Osteocyte (in vitro differentiated cells): ENCODE data around the gene RASSF5. TPM values are rescaled to one million over a fixed set of nuclear protein-coding genes. Genes with fewer than 3 reads are reported as not detected.

Experiments used
- DNase-seq: peaks from one replicate; pipeline ENCODE4 v3.0.0; 2021; ENCODE audit warnings: mixed read lengths; ENCODE audit not compliant: unreplicated experiment; ENCODE audit errors: extremely low spot score
- H3K27ac Mint-ChIP-seq: one replicate; pipeline ENCODE4 v1.8.0; 2021; ENCODE audit warnings: mild to moderate bottlenecking, mixed read lengths; ENCODE audit not compliant: unreplicated experiment
- H3K27me3 Mint-ChIP-seq: one replicate; pipeline ENCODE4 v1.8.0; 2021; ENCODE audit warnings: mixed read lengths; ENCODE audit not compliant: unreplicated experiment
- H3K36me3 Mint-ChIP-seq: one replicate; pipeline ENCODE4 v1.8.0; 2021; ENCODE audit warnings: mixed read lengths; ENCODE audit not compliant: unreplicated experiment
- H3K4me1 Mint-ChIP-seq: one replicate; pipeline ENCODE4 v1.8.0; 2021; ENCODE audit warnings: mixed read lengths; ENCODE audit not compliant: unreplicated experiment
- H3K4me3 Mint-ChIP-seq: one replicate; pipeline ENCODE4 v1.8.0; 2021; ENCODE audit warnings: mild to moderate bottlenecking, moderate library complexity, mixed read lengths; ENCODE audit not compliant: unreplicated experiment
- H3K9me3 Mint-ChIP-seq: one replicate; pipeline ENCODE4 v1.8.0; 2021; ENCODE audit warnings: mixed read lengths; ENCODE audit not compliant: unreplicated experiment
- total RNA-seq: library from RNA; stranded (reverse); gene quantifications from 2 replicates; pipeline ENCODE4 v1.2.1, GENCODE V29; 2021
- TF ChIP-seq, protein P1 (sequence below): fragments of 200-600 bp; sonication (generic); IDR thresholded peaks from 2 replicates; pipeline ENCODE4 v1.5.0; 2021; ENCODE audit warnings: antibody characterized with exemption, mild to moderate bottlenecking, moderate library complexity

RASSF5 gene
- total RNA-seq, 1 donor from 2014 or later, result not detected

GRCh38 chr1:206487970-206488369 is 19.4 kb upstream of the RASSF5 start:
- H3K36me3 Mint-ChIP-seq, result peaks cover 9% of the 10 kb centered on the region
- no peaks in the 10 kb centered on the region for H3K4me1 Mint-ChIP-seq
- no peak for DNase-seq
- no peaks in the 10 kb centered on the region for H3K9me3 Mint-ChIP-seq
- H3K4me3 Mint-ChIP-seq, result no peak overlapping the region
- TF ChIP-seq, protein P1, sequence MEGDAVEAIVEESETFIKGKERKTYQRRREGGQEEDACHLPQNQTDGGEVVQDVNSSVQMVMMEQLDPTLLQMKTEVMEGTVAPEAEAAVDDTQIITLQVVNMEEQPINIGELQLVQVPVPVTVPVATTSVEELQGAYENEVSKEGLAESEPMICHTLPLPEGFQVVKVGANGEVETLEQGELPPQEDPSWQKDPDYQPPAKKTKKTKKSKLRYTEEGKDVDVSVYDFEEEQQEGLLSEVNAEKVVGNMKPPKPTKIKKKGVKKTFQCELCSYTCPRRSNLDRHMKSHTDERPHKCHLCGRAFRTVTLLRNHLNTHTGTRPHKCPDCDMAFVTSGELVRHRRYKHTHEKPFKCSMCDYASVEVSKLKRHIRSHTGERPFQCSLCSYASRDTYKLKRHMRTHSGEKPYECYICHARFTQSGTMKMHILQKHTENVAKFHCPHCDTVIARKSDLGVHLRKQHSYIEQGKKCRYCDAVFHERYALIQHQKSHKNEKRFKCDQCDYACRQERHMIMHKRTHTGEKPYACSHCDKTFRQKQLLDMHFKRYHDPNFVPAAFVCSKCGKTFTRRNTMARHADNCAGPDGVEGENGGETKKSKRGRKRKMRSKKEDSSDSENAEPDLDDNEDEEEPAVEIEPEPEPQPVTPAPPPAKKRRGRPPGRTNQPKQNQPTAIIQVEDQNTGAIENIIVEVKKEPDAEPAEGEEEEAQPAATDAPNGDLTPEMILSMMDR, result no peak
- H3K27ac Mint-ChIP-seq, result no peak overlapping the region
- no peaks in the 10 kb centered on the region for H3K27me3 Mint-ChIP-seq

- H3K4me1 Mint-ChIP-seq, result no peaks in the 10 kb centered on the region
- TF ChIP-seq, protein P1, result no peak
- no peak for DNase-seq
- H3K36me3 Mint-ChIP-seq, result peaks cover 9% of the 10 kb centered on the region
- no peak overlapping the region for H3K27ac Mint-ChIP-seq
- H3K9me3 Mint-ChIP-seq, result no peaks in the 10 kb centered on the region
- H3K27me3 Mint-ChIP-seq, result no peaks in the 10 kb centered on the region
- H3K4me3 Mint-ChIP-seq, result no peak overlapping the region
These were observed 18.9 kb upstream of the RASSF5 start for GRCh38 chr1:206488466-206488865.

DNA sequence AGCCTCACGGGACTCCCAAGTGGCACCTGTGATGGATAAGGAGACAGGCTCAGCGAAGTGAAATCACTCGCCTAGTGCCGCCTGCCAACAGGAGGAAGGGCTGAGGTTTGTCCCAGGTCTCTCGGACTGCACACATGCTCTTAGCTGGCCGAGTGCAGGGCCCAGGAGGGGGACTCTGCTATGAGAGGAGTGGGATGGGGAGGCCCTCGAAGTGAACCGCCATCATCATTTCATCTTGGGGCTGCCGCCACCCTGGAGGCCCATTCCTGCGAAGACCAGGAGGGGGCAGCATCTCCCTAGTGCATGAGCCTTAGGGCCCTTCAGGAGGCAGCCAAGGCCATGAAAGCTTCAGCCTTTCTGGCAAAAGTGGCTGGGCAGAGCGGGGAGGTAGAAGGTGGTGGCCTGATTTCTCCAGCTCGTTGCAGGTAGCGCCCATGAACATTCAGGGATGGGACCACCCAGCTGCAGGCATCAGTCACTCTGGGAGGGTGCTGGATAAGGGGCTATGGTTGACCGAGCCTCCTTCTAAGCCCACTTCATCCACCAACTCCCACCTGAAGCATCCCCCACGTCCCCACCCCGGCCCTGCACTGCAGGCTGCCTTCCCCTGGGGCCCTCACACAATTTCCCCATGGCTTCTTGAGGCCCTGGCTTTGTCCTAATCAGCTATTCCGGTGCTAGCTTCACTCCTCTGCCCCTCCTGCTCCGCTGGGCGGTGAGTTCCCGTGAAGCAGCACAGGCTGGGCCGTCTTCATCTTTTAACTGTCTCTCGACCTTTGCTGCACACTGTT is 17.2 kb upstream of the RASSF5 start:
- no peak overlapping the region for H3K27ac Mint-ChIP-seq
- H3K4me1 Mint-ChIP-seq, result peaks cover 4% of the 10 kb centered on the region
- peaks cover 9% of the 10 kb centered on the region for H3K36me3 Mint-ChIP-seq
- H3K4me3 Mint-ChIP-seq, result no peak overlapping the region
- TF ChIP-seq, protein P1, result peak; percentile 93
- H3K27me3 Mint-ChIP-seq, result no peaks in the 10 kb centered on the region
- DNase-seq, result peak; percentile 91
- H3K9me3 Mint-ChIP-seq, result no peaks in the 10 kb centered on the region

- no peak overlapping the region for H3K27ac Mint-ChIP-seq
- peaks cover 11% of the 10 kb centered on the region for H3K4me1 Mint-ChIP-seq
- no peak for DNase-seq
These were observed 16.4 kb upstream of the RASSF5 start for GRCh38 chr1:206490771-206491405.

DNA sequence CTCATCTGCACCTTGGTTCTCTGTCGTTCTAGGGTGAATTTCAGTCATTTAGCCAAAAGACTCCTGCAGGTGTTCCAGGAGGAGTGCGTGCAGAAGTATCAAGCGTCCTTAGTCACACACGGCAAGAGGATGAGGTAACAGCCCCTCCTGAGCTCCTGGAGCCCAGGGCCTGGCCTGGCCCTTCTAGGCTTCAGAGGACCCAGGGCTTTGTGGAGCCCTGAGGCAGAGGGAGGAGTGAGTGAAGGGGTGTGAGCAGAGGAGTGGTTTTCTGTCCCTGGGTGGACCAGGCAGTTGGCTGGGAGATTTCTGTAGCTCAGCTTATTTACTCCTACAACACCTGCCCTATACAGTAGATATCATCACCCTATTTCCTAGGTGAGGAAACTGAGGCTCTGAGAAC is 15.7 kb upstream of the RASSF5 start:
- H3K27me3 Mint-ChIP-seq, result no peaks in the 10 kb centered on the region

More at GRCh38 chr1:206490771-206491405, 16.4 kb upstream of the RASSF5 start:
- Mint-ChIP-seq H3K4me3 (no peak overlapping the region), H3K36me3 (peaks cover 9% of the 10 kb centered on the region), H3K9me3 (no peaks in the 10 kb centered on the region), H3K27me3 (no peaks in the 10 kb centered on the region)
- TF ChIP-seq, protein P1, result no peak

More for the DNA sequence above, 15.7 kb upstream of the RASSF5 start:
- Mint-ChIP-seq H3K9me3 (no peaks in the 10 kb centered on the region), H3K4me3 (no peak overlapping the region), H3K4me1 (peaks cover 19% of the 10 kb centered on the region), H3K27ac (no peak overlapping the region), H3K36me3 (peaks cover 9% of the 10 kb centered on the region)
- TF ChIP-seq, protein P1, result no peak
- no peak for DNase-seq
